ENCODE data around the gene TBC1D22A. TPM values are rescaled to one million over a fixed set of nuclear protein-coding genes. Genes with fewer than 3 reads are reported as not detected.

TBC1D22A gene
- total and polyA plus RNA-seq, 10 of the 15 experiments (the other 5 are each of a cell fraction or from before 2014, with no cell fraction given), result 0.63 to 44.7 (median 27.4) TPM

GRCh38 chr22:47035425-47035881, 273.0 kb downstream of the TBC1D22A start (continued):
- TF ChIP-seq ELK1 (IDR thresholded peaks at IDR 0.05; ENCODE audit: low read depth, low read length), result no peak

- H3K79me2 ChIP-seq (ENCODE audit: control insufficient read depth, insufficient read depth, low read length), result no peaks in the 10 kb centered on the region
- H3K4me2 ChIP-seq (ENCODE audit: control insufficient read depth, insufficient read depth), result no peak overlapping the region
- no peaks in the 10 kb centered on the region for H4K20me1 ChIP-seq (ENCODE audit: control insufficient read depth, insufficient read depth)
- ChIA-PET SMC1A (ENCODE audit: uncharacterized antibody, unreplicated experiment) (no interaction called here), POLR2A (no interaction called here), RAD21 (ENCODE audit: unreplicated experiment) (no interaction called here), CTCF (no interaction called here)
- H3K9me3 ChIP-seq (replicated peaks; ENCODE audit: control insufficient read depth, insufficient read depth, low read length), result no peaks in the 10 kb centered on the region
- H3K4me1 ChIP-seq (ENCODE audit: control insufficient read depth, insufficient read depth, low read length), result no peaks in the 10 kb centered on the region
- FAIRE-seq (no peak), DNase-seq (ENCODE audit: low read depth, low spot score) (no peak), ATAC-seq (no peak)
- no peak overlapping the region for H3K27ac ChIP-seq (ENCODE audit: control insufficient read depth, insufficient read depth)
- H3K27me3 ChIP-seq (replicated peaks in 1 of 2; ENCODE audit: control insufficient read depth in 2 of 2, insufficient read depth in 2 of 2, low read length in 1 of 2), result no peaks in the 10 kb centered on the region
- H2AFZ ChIP-seq (ENCODE audit: control insufficient read depth, low read depth, low read length), result no peak overlapping the region
- peaks cover 4 to 8% of the 10 kb centered on the region in 2 experiments; a peak in 3 of 4 replicates for H3K36me3 ChIP-seq (ENCODE audit: control insufficient read depth in 2 of 2, insufficient read depth in 2 of 2, low read length in 1 of 2)
- 96% methylated on average over 10 of the region's 10 CpGs for WGBS (ENCODE audit: insufficient coverage, insufficient replicate concordance, low lambda C conversion rate, missing lambda C conversion rate)
- no peak overlapping the region for H3K4me3 ChIP-seq
- in situ Hi-C loops (cut with MboI), result no loop called here
- no TSS peak for BruUV-seq (replicated peaks)
- TF ChIP-seq SRF (IDR thresholded peaks at IDR 0.05; ENCODE audit: low read depth in 2 of 2, low read length in 2 of 2), result no peak
- no peak for TF ChIP-seq SKIL (IDR thresholded peaks at IDR 0.05; ENCODE audit: low read depth, poor library complexity, severe bottlenecking)
- no peak for TF ChIP-seq ZBTB33 (IDR thresholded peaks at IDR 0.05)
- no peak for TF ChIP-seq ETV6 (conservative IDR thresholded peaks at IDR 0.05 in 1 of 2, IDR thresholded peaks at IDR 0.05 in 1 of 2; ENCODE audit: borderline replicate concordance in 1 of 2, low read depth in 1 of 2)
- TF ChIP-seq ZNF207 (IDR thresholded peaks at IDR 0.05; ENCODE audit: borderline replicate concordance), result no peak
- no peak for TF ChIP-seq HDAC2 (IDR thresholded peaks at IDR 0.05)
- TF ChIP-seq SIX5 (IDR thresholded peaks at IDR 0.05; ENCODE audit: low read depth, low read length, severe bottlenecking), result no peak
- TF ChIP-seq NFXL1 (IDR thresholded peaks at IDR 0.05; ENCODE audit: borderline replicate concordance), result no peak
- H3K9ac ChIP-seq (ENCODE audit: control insufficient read depth, insufficient read depth, low read length), result no peak overlapping the region
- intact Hi-C loops (cut with micrococcal nuclease; ENCODE audit: unreplicated experiment), result no loop called here
These were observed 273.9 kb downstream of the TBC1D22A start for GRCh38 chr22:47036352-47036751.

All from GM12878 (cell line).